PFSK-1 (cell line): ENCODE results near the gene NR5A1.

ENCODE experiments used
- POLR2AphosphoS5 ChIP-seq: IDR thresholded peaks from 2 replicates; pipeline ENCODE4 v1.6.1; 2012; ENCODE audit warnings: low read depth, mild to moderate bottlenecking, control low read depth, low read length, moderate library complexity
- SIN3A ChIP-seq: IDR thresholded peaks from 2 replicates; pipeline ENCODE4 v1.6.1; 2012; ENCODE audit warnings: mild to moderate bottlenecking, low read length, moderate library complexity, borderline replicate concordance; ENCODE audit not compliant: insufficient read depth
- TF ChIP-seq, protein P1 (sequence below), 2 experiments: IDR thresholded peaks; 2 replicates each; pipeline versions ENCODE4 v1.6.1 to v1.8.0; 2011 to 2012; ENCODE audit warnings: low read depth in 2 of 2, low read length in 2 of 2, control low read depth in 1 of 2, inconsistent platforms in 1 of 2, mild to moderate bottlenecking in 1 of 2, moderate library complexity in 1 of 2; ENCODE audit not compliant: insufficient read depth in 1 of 2

DNA sequence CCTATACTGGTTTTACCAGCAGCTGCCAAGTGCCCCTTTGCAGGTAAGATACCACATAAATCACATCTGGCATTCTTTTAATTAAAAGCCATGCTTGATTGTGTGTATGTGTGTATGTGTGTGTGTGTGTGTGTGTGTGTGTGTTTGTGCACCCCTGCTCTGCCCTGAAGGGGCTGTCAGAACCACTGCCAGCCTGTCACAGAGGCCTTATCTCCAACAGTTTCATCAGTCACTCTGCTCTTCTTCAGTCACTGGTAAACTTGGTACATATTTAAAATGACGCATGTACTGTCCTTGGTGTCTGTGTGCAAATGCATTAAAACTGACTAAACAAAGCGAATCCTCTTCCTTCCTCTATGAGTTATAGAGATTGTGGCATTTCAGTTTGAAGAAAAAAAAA is 19.0 kb upstream of the NR5A1 start:
- TF ChIP-seq POLR2AphosphoS5 (no peak), SIN3A (no peak)
- TF ChIP-seq, protein P1, sequence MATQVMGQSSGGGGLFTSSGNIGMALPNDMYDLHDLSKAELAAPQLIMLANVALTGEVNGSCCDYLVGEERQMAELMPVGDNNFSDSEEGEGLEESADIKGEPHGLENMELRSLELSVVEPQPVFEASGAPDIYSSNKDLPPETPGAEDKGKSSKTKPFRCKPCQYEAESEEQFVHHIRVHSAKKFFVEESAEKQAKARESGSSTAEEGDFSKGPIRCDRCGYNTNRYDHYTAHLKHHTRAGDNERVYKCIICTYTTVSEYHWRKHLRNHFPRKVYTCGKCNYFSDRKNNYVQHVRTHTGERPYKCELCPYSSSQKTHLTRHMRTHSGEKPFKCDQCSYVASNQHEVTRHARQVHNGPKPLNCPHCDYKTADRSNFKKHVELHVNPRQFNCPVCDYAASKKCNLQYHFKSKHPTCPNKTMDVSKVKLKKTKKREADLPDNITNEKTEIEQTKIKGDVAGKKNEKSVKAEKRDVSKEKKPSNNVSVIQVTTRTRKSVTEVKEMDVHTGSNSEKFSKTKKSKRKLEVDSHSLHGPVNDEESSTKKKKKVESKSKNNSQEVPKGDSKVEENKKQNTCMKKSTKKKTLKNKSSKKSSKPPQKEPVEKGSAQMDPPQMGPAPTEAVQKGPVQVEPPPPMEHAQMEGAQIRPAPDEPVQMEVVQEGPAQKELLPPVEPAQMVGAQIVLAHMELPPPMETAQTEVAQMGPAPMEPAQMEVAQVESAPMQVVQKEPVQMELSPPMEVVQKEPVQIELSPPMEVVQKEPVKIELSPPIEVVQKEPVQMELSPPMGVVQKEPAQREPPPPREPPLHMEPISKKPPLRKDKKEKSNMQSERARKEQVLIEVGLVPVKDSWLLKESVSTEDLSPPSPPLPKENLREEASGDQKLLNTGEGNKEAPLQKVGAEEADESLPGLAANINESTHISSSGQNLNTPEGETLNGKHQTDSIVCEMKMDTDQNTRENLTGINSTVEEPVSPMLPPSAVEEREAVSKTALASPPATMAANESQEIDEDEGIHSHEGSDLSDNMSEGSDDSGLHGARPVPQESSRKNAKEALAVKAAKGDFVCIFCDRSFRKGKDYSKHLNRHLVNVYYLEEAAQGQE (IDR thresholded peaks at IDR 0.05; ENCODE audit: insufficient read depth in 1 of 2, low read depth in 2 of 2, low read length in 2 of 2): no peak
